B cell (primary cell): ENCODE measurements around the gene SMG7. TPM values are rescaled to one million over a fixed set of nuclear protein-coding genes. Genes with fewer than 3 reads are reported as not detected.

Experiments used
- ATAC-seq: fragments of 200-7000 bp; cut with Tn5 transposase; one replicate; pipeline ENCODE4 v1.10.0; 2021; ENCODE audit warnings: low read depth, mild to moderate bottlenecking, moderate number of reproducible peaks, moderate library complexity
- CTCF ChIA-PET: fragments of 350-600 bp; sonication (Branson Sonifier 250); formaldehyde crosslinking; loops from one replicate; lab custom pipeline; 2021; ENCODE audit warnings: antibody characterized with exemption, inconsistent platforms; lab: Charles Lee
- POLR2A ChIA-PET: fragments of 350-600 bp; sonication (Branson Sonifier 250); formaldehyde crosslinking; loops from one replicate; lab custom pipeline; 2021; ENCODE audit warnings: antibody characterized with exemption; lab: Charles Lee
- DNase-seq: peaks from one replicate; pipeline ENCODE4 v3.0.0; 2013
- H2AFZ ChIP-seq: 2 replicates; pipeline ENCODE4 v1.6.1; 2012; ENCODE audit warnings: mild to moderate bottlenecking, low read depth, low read length; ENCODE audit not compliant: insufficient read depth, poor library complexity, severe bottlenecking
- H3K27ac ChIP-seq, 2 donors: 1 replicate in 1 of 2; 2 replicates in 1 of 2; pipeline ENCODE4 v1.5.1; 2012 to 2013; ENCODE audit warnings: low read length in 2 of 2, mild to moderate bottlenecking in 2 of 2, moderate library complexity in 1 of 2
- H3K27me3 ChIP-seq, 4 experiments: fragments of 200-600 bp in 1 of 4; sonication (generic) in 1 of 4; replicated peaks in 1 of 4; 1 replicate in 2 of 4; 2 replicates in 2 of 4; pipeline versions ENCODE4 v1.6.1 to v1.7.0; 2013 to 2016; ENCODE audit warnings: low read length in 3 of 4, mild to moderate bottlenecking in 2 of 4, mixed read lengths in 1 of 4, moderate library complexity in 1 of 4; ENCODE audit not compliant: insufficient read depth in 4 of 4, control insufficient read depth in 3 of 4; ENCODE audit errors: control extremely low read depth in 1 of 4
- H3K36me3 ChIP-seq, 2 experiments: replicated peaks in 1 of 2; 1 replicate in 1 of 2; 2 replicates in 1 of 2; pipeline versions ENCODE4 v1.6.1 to v1.7.1; 2013; ENCODE audit warnings: low read length in 1 of 2; ENCODE audit not compliant: insufficient read depth in 2 of 2, control insufficient read depth in 1 of 2; ENCODE audit errors: control extremely low read depth in 1 of 2, extremely low read depth in 1 of 2
- H3K4me1 ChIP-seq, 2 donors: fragments of 200-600 bp in 1 of 2; sonication (generic) in 1 of 2; 1 replicate in 1 of 2; 2 replicates in 1 of 2; pipeline versions ENCODE4 v1.5.1 to v1.6.1; 2013 to 2017; ENCODE audit warnings: low read length in 2 of 2; ENCODE audit not compliant: control insufficient read depth in 2 of 2, insufficient read depth in 2 of 2
- H3K4me2 ChIP-seq: replicated peaks from 2 replicates; pipeline ENCODE3; 2012; ENCODE audit warnings: mild to moderate bottlenecking, low read depth, low read length; ENCODE audit not compliant: poor library complexity, severe bottlenecking
- H3K4me3 ChIP-seq, 5 experiments: fragments of 200-600 bp in 1 of 5; sonication (generic) in 1 of 5; 1 replicate in 3 of 5; 2 replicates in 2 of 5; pipeline versions ENCODE4 v1.5.1 to v1.7.0; 2011 to 2016; ENCODE audit warnings: low read length in 4 of 5, mild to moderate bottlenecking in 4 of 5, low read depth in 2 of 5, control low read depth in 1 of 5, moderate library complexity in 1 of 5; ENCODE audit not compliant: insufficient read depth in 1 of 5; ENCODE audit errors: control extremely low read depth in 1 of 5, extremely low read depth in 1 of 5
- H3K79me2 ChIP-seq: fragments of 200-600 bp; sonication (generic); one replicate; pipeline ENCODE4 v1.6.0; 2016; ENCODE audit warnings: low read length; ENCODE audit not compliant: control insufficient read depth, insufficient read depth
- H3K9ac ChIP-seq: fragments of 200-600 bp; sonication (generic); 2 replicates; pipeline ENCODE4 v1.6.1; 2017; ENCODE audit warnings: mild to moderate bottlenecking, low read length, moderate library complexity
- H3K9me3 ChIP-seq, 3 donors: one replicate each; pipeline versions ENCODE4 v1.6.1 to v1.7.1; 2013; ENCODE audit warnings: low read length in 2 of 3; ENCODE audit not compliant: control insufficient read depth in 2 of 3, insufficient read depth in 1 of 3; ENCODE audit errors: control extremely low read depth in 1 of 3
- H4K20me1 ChIP-seq: 2 replicates; pipeline ENCODE4 v1.6.0; 2012; ENCODE audit warnings: mild to moderate bottlenecking, low read length; ENCODE audit not compliant: insufficient read depth, control insufficient read depth, poor library complexity, severe bottlenecking
- H3K27ac Mint-ChIP-seq: one replicate; pipeline ENCODE4 v1.8.0; 2021; ENCODE audit warnings: mixed read lengths
- H3K27me3 Mint-ChIP-seq: one replicate; pipeline ENCODE4 v1.8.0; 2021; ENCODE audit warnings: mixed read lengths
- H3K4me1 Mint-ChIP-seq: one replicate; pipeline ENCODE4 v1.8.0; 2021; ENCODE audit warnings: mixed read lengths
- H3K4me3 Mint-ChIP-seq: one replicate; pipeline ENCODE4 v1.8.0; 2021; ENCODE audit warnings: mixed read lengths
- H3K9me3 Mint-ChIP-seq: one replicate; pipeline ENCODE4 v1.8.0; 2022; ENCODE audit warnings: mixed read lengths; ENCODE audit not compliant: insufficient read depth
- CTCF ChIP-seq: fragments of 200-600 bp; IDR thresholded peaks from one replicate; pipeline ENCODE4 v1.8.0; 2022; ENCODE audit warnings: antibody characterized with exemption, mild to moderate bottlenecking
- EZH2 ChIP-seq: IDR thresholded peaks from 2 replicates; pipeline ENCODE4 v1.6.1; 2012; ENCODE audit warnings: borderline replicate concordance, low read depth, mild to moderate bottlenecking, moderate library complexity, low read length; ENCODE audit not compliant: insufficient read depth, poor library complexity, severe bottlenecking
- WGBS: methylation state at CpG from one replicate; pipeline ENCODE4 v1.1.5; 2013; ENCODE audit warnings: missing lambda C conversion rate; ENCODE audit not compliant: insufficient coverage; 5-methylcytosine and 5-hydroxymethylcytosine counted together
- intact Hi-C: fragments of 100-400 bp; cut with micrococcal nuclease; formaldehyde crosslinking; loops from one replicate; pipeline ENCODE4 v1.10.0; 2022
- polyA plus RNA-seq: library from polyadenylated mRNA; depleted of rRNA; stranded (reverse); fragments of >200 nt; gene quantifications from 2 replicates; pipeline ENCODE4 v1.2.3, GENCODE V29; 2012
- total RNA-seq, 2 donors: library from RNA; stranded (reverse); fragments of 120-200 nt in 1 of 2; gene quantifications; 1 replicate in 1 of 2; 2 replicates in 1 of 2; pipeline versions ENCODE4 v1.2.3 to v1.2.4, GENCODE V29; 2013 to 2022

The SMG7 gene
- total and polyA plus RNA-seq, 2 donors (not counting 1 experiment from before 2014, with no cell fraction given) = 20.8 to 73.3 TPM

DNA sequence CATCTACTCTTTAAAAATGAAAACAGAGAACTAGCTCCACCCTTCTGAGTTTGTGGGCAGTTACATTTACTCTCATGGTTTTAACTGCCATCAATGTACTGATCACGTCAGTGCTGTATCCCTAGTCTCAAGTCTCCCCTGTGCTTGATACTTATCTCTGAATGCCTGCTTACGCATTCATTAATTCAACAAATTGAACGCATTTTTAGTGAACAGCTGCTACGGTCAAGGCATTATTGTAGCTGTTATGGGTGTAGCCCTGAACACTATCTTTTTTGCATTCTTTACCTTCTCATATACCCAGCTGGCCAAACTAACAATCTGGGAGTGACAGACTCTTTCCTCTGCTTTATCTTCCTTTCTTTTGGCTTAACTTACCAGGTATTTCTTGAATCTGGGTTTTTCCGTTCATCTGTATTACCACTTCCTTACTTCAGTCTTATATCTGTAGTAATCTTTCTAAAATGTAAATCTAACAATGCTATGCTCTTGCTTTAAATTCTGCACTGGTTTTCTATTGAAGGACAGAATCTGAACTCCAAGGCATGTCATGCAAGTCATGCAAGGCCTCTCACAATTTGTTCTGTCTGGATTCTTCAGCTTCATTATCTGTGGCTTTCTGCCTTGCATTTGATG lies 33.3 kb downstream of the SMG7 start:
- no peaks in the 10 kb centered on the region for H3K9me3 Mint-ChIP-seq
- no peak for DNase-seq
- Histone ChIP-seq H3K27ac (no peak overlapping the region), H3K4me1 (no peaks in the 10 kb centered on the region), H3K79me2 (peaks cover 70% of the 10 kb centered on the region), H3K9ac (no peak overlapping the region), H4K20me1 (peaks cover 52% of the 10 kb centered on the region), H3K4me3 (no peak overlapping the region), H3K4me2 (no peak overlapping the region), H3K27me3 (no peaks in the 10 kb centered on the region), H3K9me3 (no peaks in the 10 kb centered on the region), H3K36me3 (peaks cover 1 to 4% of the 10 kb centered on the region in 2 experiments), H2AFZ (no peak overlapping the region)
- 100% methylated on average over 3 of the region's 5 CpGs for WGBS
- peaks cover 13% of the 10 kb centered on the region for H3K4me1 Mint-ChIP-seq
- no peak overlapping the region for H3K4me3 Mint-ChIP-seq
- POLR2A ChIA-PET = no interaction called here
- intact Hi-C loops = loop anchor here (10.0 kb wide), 1 partner anchor 51 kb away; no protein-coding TSS in a partner anchor
- H3K27ac Mint-ChIP-seq = no peak overlapping the region
- TF ChIP-seq EZH2 = no peak
- ATAC-seq = no peak
- CTCF ChIA-PET = no interaction called here
- no peaks in the 10 kb centered on the region for H3K27me3 Mint-ChIP-seq

DNA sequence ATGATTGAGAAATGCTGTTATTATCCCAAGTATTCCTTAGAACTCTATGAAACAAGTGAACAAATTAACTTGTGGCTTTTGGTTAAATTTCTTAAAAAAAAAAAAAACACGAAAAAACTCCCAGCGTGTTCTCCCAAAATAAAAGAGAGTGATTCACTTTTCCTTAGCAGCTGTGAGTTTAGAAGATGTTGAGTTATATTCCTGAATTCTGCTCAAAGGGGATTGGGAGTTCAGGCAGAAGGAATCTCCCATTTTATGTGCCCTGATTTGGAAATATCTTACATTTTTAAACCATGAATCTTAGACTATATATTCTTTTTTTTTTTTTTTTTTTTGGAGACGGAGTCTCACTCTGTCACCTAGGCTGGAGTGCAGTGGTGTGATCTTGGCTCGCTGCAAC lies 34.3 kb downstream of the SMG7 start:
- Histone ChIP-seq H3K27ac (no peak overlapping the region), H2AFZ (no peak overlapping the region), H3K9me3 (no peaks in the 10 kb centered on the region), H3K79me2 (peaks cover 61% of the 10 kb centered on the region), H3K4me3 (no peak overlapping the region), H3K9ac (no peak overlapping the region), H3K36me3 (peaks cover 0 to 4% of the 10 kb centered on the region in 2 experiments), H3K4me1 (no peaks in the 10 kb centered on the region), H3K4me2 (no peak overlapping the region), H4K20me1 (peaks cover 47% of the 10 kb centered on the region), H3K27me3 (no peaks in the 10 kb centered on the region)
- Mint-ChIP-seq H3K27me3 (no peaks in the 10 kb centered on the region), H3K4me3 (no peak overlapping the region), H3K27ac (no peak overlapping the region), H3K9me3 (no peaks in the 10 kb centered on the region), H3K4me1 (peaks cover 12% of the 10 kb centered on the region)
- DNase-seq (no peak), ATAC-seq (no peak)
- TF ChIP-seq CTCF = no peak
- no peak for TF ChIP-seq EZH2
- WGBS = 100% methylated on average over 1 of the region's 4 CpGs
- intact Hi-C loops = loop anchor here (10.0 kb wide), 1 partner anchor 52 kb away; no protein-coding TSS in a partner anchor
- ChIA-PET CTCF (interaction anchor here (0.7 kb wide), 1 partner anchor 275 kb away, joined by 3 read pairs; no protein-coding TSS in a partner anchor), POLR2A (no interaction called here)
